ENCODE data around the gene OR6C74.

OR6C74 gene

GRCh38 chr12:55244309-55244708 is at the start of gene OR6C74:
Gene OR6C74 (plus strand): TSS chr12:55244609. CDS start chr12:55247288, 2,679 bp downstream.
- DNase-seq (ENCODE audit: low read depth in 2 of 3, low spot score in 2 of 3): no peak

DNA sequence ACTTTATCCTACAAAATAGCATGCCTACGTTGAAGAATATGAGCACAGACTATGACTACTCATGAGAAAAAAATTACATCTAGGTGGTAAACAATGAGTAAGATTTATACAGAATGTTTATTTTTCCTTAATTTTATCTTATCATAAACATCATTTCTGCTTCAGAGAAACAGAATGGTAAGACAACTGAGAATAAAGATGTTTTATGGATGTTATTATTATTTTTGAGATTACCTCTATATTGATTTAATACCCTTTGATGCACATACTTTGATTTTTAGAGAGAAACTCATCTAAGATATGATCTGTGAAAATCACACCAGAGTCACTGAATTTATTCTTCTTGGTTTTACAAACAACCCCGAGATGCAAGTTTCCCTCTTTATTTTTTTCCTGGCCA is 23.7 kb upstream of the OR6C74 start, which contains the start of gene OR10A7:
Gene OR10A7 (plus strand): TSS at position 301 of the 400 bp plus-strand sequence. CDS start 0 bp downstream, at position 301.
- no peak for DNase-seq (ENCODE audit: low read depth in 2 of 3, low spot score in 2 of 3)

GRCh38 chr12:55226523-55226922 is 17.9 kb upstream of the OR6C74 start:
- no peak for DNase-seq (ENCODE audit: low read depth in 2 of 3, low spot score in 2 of 3)

GRCh38 chr12:55227643-55228042 is 16.8 kb upstream of the OR6C74 start:
- DNase-seq (ENCODE audit: low read depth in 2 of 3, low spot score in 2 of 3): no peak

- no peak for DNase-seq (ENCODE audit: low read depth in 2 of 3, low spot score in 2 of 3)
These were observed 1.8 kb downstream of the OR6C74 start for GRCh38 chr12:55246159-55246558.

GRCh38 chr12:55250944-55251343 is 6.5 kb downstream of the OR6C74 start:
- DNase-seq (ENCODE audit: low read depth in 2 of 3, low spot score in 2 of 3): no peak

DNA sequence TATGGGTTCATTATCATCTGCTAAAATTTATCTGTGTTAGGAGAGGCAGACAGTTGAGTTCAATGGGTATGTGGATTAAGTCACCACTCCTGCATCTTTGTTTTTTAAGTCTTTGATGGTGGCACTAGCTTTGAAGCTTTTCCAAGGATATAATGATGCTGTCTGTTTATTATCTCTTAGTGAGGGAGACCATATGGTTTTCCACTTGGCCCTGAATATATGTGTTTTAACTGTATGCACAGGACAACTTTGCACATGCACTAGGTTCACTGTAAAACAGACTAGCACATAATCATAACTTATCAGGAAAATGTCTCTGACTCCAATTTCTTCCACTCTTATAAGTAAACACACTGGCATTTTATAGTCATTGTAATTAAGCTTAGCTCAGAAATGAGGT is 8.9 kb downstream of the OR6C74 start:
- DNase-seq (ENCODE audit: low read depth in 2 of 3, low spot score in 2 of 3): no peak

GRCh38 chr12:55256831-55257230 is 12.4 kb downstream of the OR6C74 start:
- no peak for DNase-seq (ENCODE audit: low read depth in 2 of 3, low spot score in 2 of 3)

- no peak for DNase-seq (ENCODE audit: low read depth in 2 of 3, low spot score in 2 of 3)
These were observed 13.9 kb downstream of the OR6C74 start for GRCh38 chr12:55258303-55258702.

DNA sequence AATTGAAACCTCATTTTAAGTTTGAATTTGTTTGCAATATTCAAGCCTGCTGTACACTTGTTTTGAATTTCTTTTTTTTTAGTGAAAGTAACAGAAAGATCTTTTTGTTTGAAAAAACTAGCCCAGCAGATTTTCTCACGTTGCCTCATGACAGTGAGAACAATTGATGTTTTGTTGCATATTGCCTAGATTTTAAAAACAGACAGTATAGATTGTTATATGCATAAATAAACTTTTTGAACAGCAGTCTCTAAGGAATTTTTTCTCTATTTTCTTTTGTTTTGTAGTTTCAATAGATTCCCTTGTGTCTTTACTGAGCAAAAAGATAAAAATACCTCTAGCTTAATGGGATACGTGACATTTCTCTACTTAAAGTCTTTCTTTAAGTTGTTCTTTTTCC is 36.6 kb downstream of the OR6C74 start:
- DNase-seq (ENCODE audit: low read depth in 2 of 3, low spot score in 2 of 3): no peak

GRCh38 chr12:55289999-55290398 is 45.6 kb downstream of the OR6C74 start:
- DNase-seq (ENCODE audit: low read depth in 2 of 3, low spot score in 2 of 3): no peak
